Left hindlimb (tissue), 1 donor: ENCODE data around the gene ACOX3.
A peak's percentile ranks its signal among the peaks of the same experiment; 100 is the strongest.

Source experiments
- DNase-seq: peaks from one replicate; pipeline ENCODE4 v3.0.0-alpha.2; 2018

The ACOX3 gene

GRCh38 chr4:8331575-8331955 lies 109.0 kb downstream of the ACOX3 start:
- DNase-seq: no peak

DNA sequence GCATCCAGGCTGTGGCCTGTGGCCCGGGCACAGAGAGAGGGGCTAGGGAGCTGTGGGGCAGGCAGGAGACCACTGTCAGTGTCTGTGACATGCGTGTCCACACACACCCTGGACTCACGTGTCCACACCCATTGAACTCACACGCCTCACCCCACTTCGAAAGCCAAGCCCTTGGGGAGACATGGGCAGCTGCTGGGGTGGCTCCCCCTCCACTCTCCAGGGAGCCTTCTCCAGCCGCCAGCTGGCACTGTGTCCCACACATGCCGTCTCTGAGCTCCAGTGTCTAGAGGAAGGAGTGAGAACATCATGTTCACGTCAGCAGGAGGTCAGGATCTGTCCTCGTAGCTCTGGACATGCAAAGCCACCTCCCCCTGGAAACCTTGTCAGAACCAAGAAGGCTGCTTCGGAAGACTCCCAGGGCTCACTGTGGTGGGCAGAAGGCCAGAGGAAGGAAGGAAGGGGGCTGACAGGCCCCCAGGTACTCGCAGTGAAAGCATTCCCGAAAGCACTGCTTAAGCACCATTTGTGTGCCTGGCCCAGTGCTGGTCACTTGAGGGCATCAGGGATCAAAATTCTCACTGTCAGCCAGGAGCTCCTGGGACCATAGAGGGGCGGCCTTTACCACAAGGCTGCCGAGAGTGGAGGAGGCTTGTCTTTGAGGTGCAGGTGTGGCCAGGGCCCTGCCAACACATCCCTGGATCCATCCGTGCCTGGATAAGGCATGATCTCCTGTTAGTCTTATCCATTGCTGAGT lies 109.5 kb downstream of the ACOX3 start:
- no peak for DNase-seq

DNA sequence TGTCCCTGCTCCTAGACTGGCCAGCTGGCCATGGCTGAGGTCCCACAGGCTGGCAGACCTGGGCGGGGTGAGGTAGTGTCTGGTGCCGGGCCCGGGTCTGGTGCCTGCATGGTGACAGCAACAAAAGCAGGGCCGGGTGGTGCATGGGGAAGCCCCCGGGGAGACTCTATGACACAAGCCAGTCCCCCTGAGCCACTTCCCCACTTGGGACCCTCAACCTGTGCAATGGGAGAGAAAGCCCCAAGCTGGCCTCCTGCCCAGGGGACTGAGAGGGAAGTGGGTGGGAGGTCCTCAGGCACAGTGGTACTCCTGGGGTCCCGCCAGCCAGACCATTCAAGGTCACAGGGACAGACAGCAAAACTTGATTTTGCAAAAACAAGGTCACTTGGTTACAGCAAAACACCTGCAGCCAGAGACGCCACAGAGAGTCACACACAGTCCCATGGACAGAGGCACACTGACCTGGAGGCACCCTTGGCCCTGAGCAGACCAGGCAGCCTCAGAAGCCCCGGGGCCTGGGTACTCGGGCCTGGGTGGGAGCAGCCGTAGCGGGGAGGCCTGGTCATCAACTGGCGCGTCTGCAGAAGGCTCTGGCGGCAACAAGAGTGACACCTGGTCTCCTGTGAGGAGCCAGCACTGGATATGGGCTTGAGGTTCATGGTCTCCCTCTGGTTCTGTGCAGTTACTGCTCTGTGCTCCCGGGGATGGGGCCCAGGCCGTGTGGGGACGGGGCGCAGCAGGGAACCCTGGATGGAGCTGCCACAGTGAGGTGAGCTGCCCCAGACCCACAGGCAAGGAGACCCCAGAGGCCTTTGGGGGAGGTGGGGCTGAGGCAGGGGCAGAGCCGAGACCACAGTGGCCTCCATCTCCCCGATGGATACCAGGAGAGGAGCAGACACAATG lies 110.4 kb downstream of the ACOX3 start:
- no peak for DNase-seq

DNA sequence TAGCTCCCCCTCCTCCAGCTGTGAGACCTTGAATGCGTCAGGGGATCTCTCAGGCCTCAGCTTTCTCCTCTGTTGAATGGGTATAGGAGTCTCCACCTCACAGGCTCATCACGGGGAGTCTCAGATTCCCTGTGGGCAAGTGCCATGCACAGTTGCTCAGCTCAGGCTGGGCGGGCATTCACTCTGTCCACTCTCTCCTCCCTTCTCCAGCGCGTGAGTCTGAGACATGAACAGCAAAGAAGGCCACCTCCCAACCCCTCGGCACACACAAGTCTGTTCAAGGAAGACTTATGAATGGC lies 111.0 kb downstream of the ACOX3 start:
- DNase-seq: no peak

GRCh38 chr4:8328866-8329559 lies 111.5 kb downstream of the ACOX3 start:
- DNase-seq: no peak

DNA sequence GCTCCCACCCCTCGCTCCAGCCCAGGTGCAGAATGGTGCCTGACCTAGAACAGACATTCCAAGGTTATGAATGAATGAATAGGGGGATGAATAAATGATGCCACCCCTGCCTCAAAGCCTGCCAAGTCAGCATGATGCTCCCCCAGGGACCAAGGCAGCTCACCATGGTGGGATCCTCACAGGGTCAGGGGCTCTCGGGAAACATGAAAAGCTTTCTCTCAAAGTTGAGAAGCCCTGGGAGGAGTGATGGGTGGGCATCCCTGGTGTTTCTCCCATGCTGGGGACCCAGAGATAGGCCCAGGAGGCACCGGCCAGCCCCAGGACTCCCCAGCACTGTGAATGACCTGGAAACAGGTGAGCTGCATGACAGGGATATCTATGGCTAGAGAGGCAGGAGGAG lies 112.1 kb downstream of the ACOX3 start:
- no peak for DNase-seq

DNA sequence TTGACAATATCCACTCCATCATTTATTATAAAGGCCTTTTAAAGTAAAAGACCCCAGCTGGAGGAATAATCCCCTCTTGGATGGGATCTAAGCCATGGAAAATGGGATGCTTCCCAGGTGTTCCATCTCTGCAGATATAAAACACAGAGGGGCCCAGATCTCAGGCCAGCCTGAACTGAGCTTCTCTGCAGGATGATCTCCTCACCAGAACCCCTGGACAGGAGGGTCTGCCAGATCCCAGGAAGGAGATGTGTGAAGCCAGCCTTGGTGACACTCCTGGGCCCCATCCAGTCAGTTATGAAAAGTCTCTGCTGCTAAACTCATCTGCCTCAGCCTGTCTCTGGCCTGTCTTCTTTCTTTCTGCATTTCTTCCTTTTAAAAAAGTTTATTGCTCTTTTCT lies 114.3 kb downstream of the ACOX3 start:
- peak; percentile 73 for DNase-seq

DNA sequence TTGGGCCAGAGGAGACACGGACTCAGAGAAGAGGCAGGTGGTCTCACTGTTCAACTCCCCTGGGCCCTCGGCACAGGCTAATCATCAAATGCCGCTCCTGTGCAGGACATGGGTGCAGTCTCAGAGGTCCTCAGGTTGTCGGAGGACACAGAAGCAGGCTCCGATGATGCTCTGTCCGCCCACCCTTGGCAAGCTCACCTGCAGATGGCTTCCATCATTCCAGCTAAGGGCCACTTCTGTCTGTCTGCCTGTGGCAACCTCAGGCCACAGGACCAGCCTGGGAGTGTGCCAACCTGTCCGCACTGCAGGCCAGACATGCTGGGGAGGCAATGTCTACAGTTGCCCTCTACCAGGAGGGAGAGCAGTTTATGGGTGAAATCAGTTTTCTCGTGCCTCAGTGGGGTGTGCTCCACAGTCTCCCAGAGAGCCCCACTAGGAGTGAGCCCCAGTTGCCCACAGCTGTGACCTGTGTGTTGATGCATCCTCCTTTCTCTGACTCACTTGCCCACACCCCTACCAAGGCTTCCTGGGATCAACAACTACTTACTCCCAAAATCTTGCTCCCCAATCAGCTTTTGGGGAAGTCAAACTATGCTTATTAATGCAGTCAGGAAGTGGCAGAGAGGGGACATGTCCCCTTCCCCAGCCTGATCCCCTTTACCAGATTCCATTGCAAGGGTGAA lies 115.1 kb downstream of the ACOX3 start:
- DNase-seq: no peak

GRCh38 chr4:8324640-8325239 lies 115.8 kb downstream of the ACOX3 start:
- peak; percentile 34 for DNase-seq

- no peak for DNase-seq
These were observed 116.5 kb downstream of the ACOX3 start for GRCh38 chr4:8323947-8324555.

DNA sequence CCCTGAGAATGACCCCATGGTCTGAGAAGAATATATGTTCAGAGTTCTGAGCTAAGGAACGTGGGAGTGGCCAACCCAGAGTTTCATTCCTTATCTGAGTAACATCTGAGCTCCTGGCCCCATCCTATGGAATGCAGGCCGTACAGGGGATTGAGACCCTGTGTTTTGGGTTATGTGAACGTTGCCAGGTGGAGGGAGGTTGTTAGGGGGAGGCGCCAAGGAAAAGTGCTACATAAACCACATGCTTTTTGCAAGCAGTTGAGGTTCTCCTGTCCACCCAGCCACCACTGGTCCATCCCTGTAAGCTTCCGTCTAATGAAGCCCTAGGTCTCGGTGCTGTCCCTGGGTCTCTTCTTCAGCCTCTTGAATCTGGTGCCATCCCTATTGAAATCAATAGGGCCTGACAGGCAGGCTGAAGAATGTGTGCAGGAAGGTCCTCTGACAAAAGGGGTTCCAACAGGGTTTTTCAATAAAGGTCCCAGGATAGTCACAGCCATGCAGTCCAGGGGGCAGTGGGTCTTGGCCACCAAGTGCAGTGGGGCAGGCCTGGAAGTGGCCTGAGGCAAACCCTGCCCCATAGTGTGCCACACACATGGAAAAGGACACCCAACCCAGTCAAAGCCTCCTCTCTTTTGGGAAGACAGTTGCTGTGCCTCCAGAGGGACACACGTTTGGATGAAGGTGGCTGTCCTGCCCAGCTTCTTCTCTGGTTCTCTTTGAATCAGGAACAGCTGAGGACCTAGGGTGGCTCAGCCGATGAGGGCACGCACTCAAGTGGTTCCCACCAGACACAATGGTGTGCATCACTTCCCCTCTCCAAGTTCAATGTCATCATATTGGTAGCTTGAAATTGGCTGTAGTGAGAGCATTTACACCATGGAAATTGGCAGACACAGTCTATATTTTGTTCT lies 117.5 kb downstream of the ACOX3 start:
- DNase-seq: peak; percentile 11

GRCh38 chr4:8321771-8322170 lies 118.8 kb downstream of the ACOX3 start:
- no peak for DNase-seq

DNA sequence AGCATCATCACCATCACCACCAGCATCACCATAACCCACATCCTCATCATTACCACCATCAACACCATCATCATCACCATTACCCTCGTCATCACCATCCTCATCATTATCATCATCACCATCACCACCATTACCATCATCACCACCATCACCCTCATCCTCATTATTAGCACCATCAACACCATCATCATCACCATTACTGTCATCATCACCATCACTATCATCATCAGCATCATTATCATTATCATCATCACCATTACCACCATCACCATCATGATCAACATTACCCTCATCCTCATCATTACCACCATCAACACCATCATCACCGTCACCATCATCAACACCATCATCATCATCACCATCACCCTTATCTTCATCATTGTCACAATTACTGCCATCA lies 119.3 kb downstream of the ACOX3 start:
- peak; percentile 2 for DNase-seq

DNA sequence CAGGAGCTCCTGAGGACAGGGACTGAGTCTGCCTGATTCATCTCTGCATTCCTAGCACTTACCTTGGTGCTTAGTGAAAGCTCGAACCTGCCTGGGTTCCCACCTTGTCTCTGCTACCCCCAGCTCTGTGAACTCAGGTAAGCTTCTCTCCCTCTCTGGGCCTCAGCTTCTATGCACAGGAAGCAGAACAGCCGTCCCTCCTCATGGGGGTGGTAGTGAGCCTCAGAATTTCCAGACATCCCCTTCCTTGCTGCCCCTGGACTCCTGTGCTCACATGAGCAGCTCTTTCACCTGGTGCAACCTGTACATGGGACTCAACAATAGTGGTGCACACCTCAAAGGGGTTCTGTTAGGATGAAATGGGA lies 120.2 kb downstream of the ACOX3 start:
- no peak for DNase-seq

DNA sequence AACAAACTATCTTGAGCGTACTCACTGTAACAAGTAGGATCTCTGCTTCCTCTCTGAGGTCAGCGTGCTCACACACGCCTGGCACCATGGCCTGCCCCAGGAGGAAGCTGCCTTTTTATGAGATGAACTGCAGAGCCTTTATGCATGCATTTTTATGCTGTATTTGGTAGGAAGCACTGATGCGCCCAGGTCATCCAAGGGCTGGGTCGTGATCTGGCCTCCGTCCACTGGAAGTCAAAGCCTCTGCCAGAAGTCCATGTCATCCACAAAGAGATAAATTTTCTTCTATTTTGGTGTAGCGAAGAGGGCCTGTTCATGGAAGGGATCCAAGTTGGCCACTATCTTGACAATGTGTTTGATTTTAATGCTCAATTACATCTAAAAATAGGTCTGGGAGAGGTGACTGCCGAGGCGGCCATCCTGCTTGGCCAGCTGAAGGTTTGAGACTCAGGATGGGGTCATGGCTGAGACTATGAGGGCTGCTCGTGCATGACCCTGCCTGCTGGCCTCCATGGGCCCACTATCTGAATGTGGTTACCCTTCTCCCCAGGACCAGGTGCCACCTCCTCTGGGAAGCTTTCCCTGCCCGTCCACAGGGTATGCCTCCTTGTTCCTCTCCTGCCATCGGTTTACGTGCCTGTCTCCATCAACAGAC lies 120.7 kb downstream of the ACOX3 start:
- no peak for DNase-seq

GRCh38 chr4:8319061-8319460 lies 121.5 kb downstream of the ACOX3 start:
- no peak for DNase-seq

DNA sequence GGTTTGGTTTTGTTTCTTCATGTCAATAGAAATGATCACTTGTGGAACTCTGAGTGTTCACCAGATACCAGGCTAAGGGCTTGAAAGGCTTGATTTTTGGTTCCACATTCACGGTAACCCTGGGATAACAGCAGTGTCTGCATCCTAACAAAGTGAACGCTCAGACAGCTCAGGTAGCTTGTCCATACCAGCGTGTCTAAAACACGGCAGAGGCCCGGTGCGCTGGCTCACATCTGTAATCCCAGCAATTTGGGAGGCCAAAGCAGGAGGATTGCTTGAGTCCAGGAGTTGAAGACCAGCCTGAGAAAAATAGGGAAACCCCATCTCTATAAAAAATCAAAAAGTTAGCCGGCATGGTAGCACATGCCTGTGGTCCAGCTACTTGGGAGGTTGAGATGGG lies 122.0 kb downstream of the ACOX3 start:
- no peak for DNase-seq

- DNase-seq: no peak
These were observed 123.0 kb downstream of the ACOX3 start for GRCh38 chr4:8317474-8317873.

DNA sequence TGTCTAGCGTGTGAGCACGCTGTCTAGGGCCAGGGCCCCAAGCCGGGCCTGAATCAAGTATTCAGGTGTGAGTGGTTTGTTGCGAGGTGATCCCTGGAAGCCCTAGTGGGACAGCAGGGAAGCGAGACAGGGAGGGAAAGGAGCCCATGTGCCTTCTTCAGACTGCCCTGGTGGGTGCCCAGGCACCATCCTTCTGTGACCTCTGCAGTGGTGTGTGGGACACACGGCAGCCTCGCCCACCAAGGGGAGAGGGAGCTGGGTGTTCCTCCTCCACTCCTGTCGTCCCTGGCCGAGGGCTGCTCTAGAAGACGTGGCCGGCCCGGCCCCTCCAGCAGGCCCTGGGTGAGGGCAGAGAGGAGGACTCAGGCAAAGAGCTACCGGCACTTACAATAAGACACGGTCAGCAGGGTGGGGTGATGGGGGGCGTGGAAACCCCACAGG lies 123.6 kb downstream of the ACOX3 start:
- no peak for DNase-seq
